HepG2 (cell line): ENCODE data around the gene ATF3.

Experiments
- CBFB ChIP-seq: sonication (generic); formaldehyde crosslinking; IDR thresholded peaks from 2 replicates; pipeline ENCODE4 v1.4.0; 2020; ENCODE audit warnings: missing genetic modification reagents
- FOXA1 ChIP-seq, 2 experiments: fragments of 450-650 bp in 1 of 2; sonication (generic) in 1 of 2; formaldehyde crosslinking in 1 of 2; IDR thresholded peaks; 2 replicates each; pipeline versions ENCODE4 v1.4.0 to v1.6.1; 2016 to 2020; ENCODE audit warnings: missing genetic modification reagents in 1 of 2
- MYC ChIP-seq: sonication (generic); formaldehyde crosslinking; IDR thresholded peaks from 2 replicates; pipeline ENCODE4 v1.9.0; 2021; ENCODE audit warnings: missing genetic modification reagents, borderline replicate concordance
- ZNF256 ChIP-seq: sonication (generic); formaldehyde crosslinking; conservative IDR thresholded peaks from 2 replicates; pipeline ENCODE4 v1.4.0; 2020; ENCODE audit warnings: missing genetic modification reagents
- ZNF720 ChIP-seq: sonication (generic); formaldehyde crosslinking; IDR thresholded peaks from 2 replicates; pipeline ENCODE4 v1.4.0; 2020; ENCODE audit warnings: missing genetic modification reagents
- ZSCAN9 ChIP-seq: IDR thresholded peaks from 2 replicates; pipeline ENCODE4 v1.6.1; 2016; ENCODE audit warnings: borderline replicate concordance
- TF ChIP-seq, protein P1 (sequence below): sonication (generic); formaldehyde crosslinking; IDR thresholded peaks from 2 replicates; pipeline ENCODE4 v1.4.0; 2020; ENCODE audit warnings: mild to moderate bottlenecking, missing genetic modification reagents
- TF ChIP-seq, protein P2 (sequence below): sonication (generic); formaldehyde crosslinking; IDR thresholded peaks from 2 replicates; pipeline ENCODE4 v1.5.0; 2020; ENCODE audit warnings: mild to moderate bottlenecking, missing genetic modification reagents, moderate library complexity

DNA sequence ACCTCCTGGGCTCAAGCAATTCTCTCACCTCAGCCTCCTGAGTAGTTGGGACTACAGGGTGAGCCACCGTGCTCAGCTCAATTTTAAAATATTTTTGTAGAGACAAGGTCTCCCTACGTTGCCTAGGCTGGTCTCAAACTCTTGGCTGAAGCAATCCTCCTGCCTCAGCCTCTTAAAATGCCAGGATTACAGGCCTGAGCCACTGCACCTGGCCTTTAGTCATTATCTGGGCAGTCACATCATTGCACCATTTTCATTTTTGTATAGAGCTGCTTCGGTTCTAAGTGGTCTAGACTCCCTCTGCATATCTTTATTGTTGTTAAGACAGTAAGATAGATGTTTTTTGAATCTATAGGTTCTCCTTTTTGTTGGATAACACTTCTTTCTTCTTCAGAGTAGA lies 39.9 kb downstream of the ATF3 start:
- no peak for TF ChIP-seq CBFB (CRISPR knock-in tag)
- TF ChIP-seq ZNF256 (CRISPR knock-in tag): no peak
- TF ChIP-seq, protein P1, sequence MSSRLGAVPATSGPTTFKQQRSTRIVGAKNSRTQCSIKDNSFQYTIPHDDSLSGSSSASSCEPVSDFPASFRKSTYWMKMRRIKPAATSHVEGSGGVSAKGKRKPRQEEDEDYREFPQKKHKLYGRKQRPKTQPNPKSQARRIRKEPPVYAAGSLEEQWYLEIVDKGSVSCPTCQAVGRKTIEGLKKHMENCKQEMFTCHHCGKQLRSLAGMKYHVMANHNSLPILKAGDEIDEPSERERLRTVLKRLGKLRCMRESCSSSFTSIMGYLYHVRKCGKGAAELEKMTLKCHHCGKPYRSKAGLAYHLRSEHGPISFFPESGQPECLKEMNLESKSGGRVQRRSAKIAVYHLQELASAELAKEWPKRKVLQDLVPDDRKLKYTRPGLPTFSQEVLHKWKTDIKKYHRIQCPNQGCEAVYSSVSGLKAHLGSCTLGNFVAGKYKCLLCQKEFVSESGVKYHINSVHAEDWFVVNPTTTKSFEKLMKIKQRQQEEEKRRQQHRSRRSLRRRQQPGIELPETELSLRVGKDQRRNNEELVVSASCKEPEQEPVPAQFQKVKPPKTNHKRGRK (CRISPR knock-in tag): no peak
- no peak for TF ChIP-seq ZNF720 (CRISPR knock-in tag)
- no peak for TF ChIP-seq ZSCAN9 (CRISPR knock-in tag)
- TF ChIP-seq, protein P2, sequence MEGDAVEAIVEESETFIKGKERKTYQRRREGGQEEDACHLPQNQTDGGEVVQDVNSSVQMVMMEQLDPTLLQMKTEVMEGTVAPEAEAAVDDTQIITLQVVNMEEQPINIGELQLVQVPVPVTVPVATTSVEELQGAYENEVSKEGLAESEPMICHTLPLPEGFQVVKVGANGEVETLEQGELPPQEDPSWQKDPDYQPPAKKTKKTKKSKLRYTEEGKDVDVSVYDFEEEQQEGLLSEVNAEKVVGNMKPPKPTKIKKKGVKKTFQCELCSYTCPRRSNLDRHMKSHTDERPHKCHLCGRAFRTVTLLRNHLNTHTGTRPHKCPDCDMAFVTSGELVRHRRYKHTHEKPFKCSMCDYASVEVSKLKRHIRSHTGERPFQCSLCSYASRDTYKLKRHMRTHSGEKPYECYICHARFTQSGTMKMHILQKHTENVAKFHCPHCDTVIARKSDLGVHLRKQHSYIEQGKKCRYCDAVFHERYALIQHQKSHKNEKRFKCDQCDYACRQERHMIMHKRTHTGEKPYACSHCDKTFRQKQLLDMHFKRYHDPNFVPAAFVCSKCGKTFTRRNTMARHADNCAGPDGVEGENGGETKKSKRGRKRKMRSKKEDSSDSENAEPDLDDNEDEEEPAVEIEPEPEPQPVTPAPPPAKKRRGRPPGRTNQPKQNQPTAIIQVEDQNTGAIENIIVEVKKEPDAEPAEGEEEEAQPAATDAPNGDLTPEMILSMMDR (CRISPR knock-in tag): no peak
- no peak for TF ChIP-seq MYC (CRISPR knock-in tag)
- no peak for TF ChIP-seq FOXA1 (IDR thresholded peaks at IDR 0.05)
- no peak for TF ChIP-seq FOXA1 (CRISPR knock-in tag; IDR thresholded peaks at IDR 0.05)
